DOHH2 (cell line): Measurements from ENCODE around the gene UQCRFS1.

Experiments
- CTCF ChIP-seq: fragments of 200-600 bp; sonication (generic); IDR thresholded peaks from one replicate; pipeline ENCODE4 v1.5.1; 2014; ENCODE audit warnings: antibody characterized with exemption, mild to moderate bottlenecking, low read depth, low read length; ENCODE audit not compliant: poor library complexity, severe bottlenecking
- EZH2phosphoT487 ChIP-seq: fragments of 200-600 bp; sonication (generic); IDR thresholded peaks from 2 replicates; pipeline ENCODE4 v1.6.1; 2017; ENCODE audit warnings: borderline replicate concordance, mild to moderate bottlenecking, antibody characterized with exemption, low read length, moderate library complexity, mixed read lengths

GRCh38 chr19:29255006-29255405 lies 42.1 kb upstream of the UQCRFS1 start:
- no peak for TF ChIP-seq CTCF
- TF ChIP-seq EZH2phosphoT487 = no peak
